Ishikawa (cell line): ENCODE measurements around the gene CLEC11A.

Experiments
- FOXM1 ChIP-seq: IDR thresholded peaks from 2 replicates; pipeline ENCODE4 v1.6.1; 2012; ENCODE audit warnings: low read depth, borderline replicate concordance
- RAD21 ChIP-seq: IDR thresholded peaks from 2 replicates; pipeline ENCODE4 v1.6.1; 2012; ENCODE audit warnings: low read depth
- TCF12 ChIP-seq: IDR thresholded peaks from 2 replicates; pipeline ENCODE4 v1.6.1; 2012; ENCODE audit warnings: low read depth
- ZBTB7A ChIP-seq: IDR thresholded peaks from 2 replicates; pipeline ENCODE4 v1.6.1; 2012; ENCODE audit warnings: low read depth
- TF ChIP-seq, protein P1 (sequence below): IDR thresholded peaks from 2 replicates; pipeline ENCODE4 v1.6.1; 2012

DNA sequence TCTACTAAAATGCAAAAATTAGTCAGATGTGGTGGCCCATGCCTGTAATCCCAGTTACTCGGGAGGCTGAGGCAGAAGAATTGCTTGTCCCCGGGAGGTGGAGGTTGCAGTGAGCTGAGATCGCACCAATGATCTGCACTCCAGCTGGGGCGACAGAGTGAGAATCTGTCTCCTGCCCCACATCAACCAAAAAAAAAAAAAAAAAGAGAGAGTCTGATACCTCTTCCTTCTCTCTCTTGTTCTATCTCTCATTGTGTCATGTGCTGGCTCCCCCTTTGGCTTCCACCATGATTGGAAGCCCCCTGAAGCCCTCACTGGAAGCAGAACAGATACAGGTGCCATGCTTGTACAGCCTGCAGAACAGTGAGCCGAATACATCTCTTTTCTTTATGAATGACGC is 20.4 kb downstream of the CLEC11A start:
- TF ChIP-seq, protein P1, sequence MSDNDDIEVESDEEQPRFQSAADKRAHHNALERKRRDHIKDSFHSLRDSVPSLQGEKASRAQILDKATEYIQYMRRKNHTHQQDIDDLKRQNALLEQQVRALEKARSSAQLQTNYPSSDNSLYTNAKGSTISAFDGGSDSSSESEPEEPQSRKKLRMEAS: no peak
- TF ChIP-seq ZBTB7A: no peak
- no peak for TF ChIP-seq FOXM1
- TF ChIP-seq RAD21: no peak
- TF ChIP-seq TCF12: no peak
